Measurements from ENCODE around the gene BRSK2. TPM values are rescaled to one million over a fixed set of nuclear protein-coding genes. Genes with fewer than 3 reads are reported as not detected.
A peak's percentile ranks its signal among the peaks of the same experiment; 100 is the strongest.

The BRSK2 gene
- total RNA-seq, 1 donor from 2014 or later, result 59.9 TPM

DNA sequence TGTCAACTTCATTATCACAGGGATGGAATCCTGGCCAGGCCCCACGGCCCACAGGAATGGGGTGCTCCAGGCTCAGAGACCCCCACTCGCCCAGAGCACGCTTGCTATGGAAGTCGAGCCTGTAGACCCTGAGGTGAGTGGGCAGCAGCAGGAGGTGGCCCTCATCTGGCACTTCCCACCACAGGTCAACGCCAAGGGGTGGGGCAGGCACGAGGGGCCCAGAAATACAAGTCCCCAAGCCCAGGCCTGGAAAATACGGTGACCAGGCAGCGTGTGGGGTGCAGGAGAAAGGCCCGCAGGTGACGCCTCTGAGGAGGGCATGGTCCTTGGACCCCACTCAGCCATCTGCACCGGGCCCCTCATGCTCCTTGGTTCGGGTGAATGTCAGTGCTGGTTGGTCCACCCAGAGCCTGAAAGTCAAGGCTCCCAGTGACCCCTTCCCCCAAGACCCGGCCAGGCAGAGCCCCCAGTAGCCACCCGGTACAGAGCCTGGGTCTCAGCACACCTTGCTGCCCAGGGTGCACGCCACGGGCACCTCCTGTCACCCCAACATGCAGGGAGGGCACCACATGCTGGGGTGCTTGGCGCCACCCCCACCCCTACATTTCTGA, 94.4 kb downstream of the BRSK2 start:
- no peaks in the 10 kb centered on the region for H3K27me3 Mint-ChIP-seq (ENCODE audit: low read depth)
- H3K4me1 Mint-ChIP-seq, result peaks cover under 1% of the 10 kb centered on the region
- no peak overlapping the region for H3K4me3 Mint-ChIP-seq
- H3K36me3 Mint-ChIP-seq (ENCODE audit: low read depth), result no peaks in the 10 kb centered on the region
- H3K27ac Mint-ChIP-seq (ENCODE audit: unreplicated experiment), result no peak overlapping the region
- DNase-seq (ENCODE audit: low read depth, low spot score), result no peak
- H3K9me3 Mint-ChIP-seq, result no peaks in the 10 kb centered on the region
- TF ChIP-seq, protein P1, sequence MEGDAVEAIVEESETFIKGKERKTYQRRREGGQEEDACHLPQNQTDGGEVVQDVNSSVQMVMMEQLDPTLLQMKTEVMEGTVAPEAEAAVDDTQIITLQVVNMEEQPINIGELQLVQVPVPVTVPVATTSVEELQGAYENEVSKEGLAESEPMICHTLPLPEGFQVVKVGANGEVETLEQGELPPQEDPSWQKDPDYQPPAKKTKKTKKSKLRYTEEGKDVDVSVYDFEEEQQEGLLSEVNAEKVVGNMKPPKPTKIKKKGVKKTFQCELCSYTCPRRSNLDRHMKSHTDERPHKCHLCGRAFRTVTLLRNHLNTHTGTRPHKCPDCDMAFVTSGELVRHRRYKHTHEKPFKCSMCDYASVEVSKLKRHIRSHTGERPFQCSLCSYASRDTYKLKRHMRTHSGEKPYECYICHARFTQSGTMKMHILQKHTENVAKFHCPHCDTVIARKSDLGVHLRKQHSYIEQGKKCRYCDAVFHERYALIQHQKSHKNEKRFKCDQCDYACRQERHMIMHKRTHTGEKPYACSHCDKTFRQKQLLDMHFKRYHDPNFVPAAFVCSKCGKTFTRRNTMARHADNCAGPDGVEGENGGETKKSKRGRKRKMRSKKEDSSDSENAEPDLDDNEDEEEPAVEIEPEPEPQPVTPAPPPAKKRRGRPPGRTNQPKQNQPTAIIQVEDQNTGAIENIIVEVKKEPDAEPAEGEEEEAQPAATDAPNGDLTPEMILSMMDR (conservative IDR thresholded peaks at IDR 0.05), result no peak

GRCh38 chr11:1484695-1485503, 95.2 kb downstream of the BRSK2 start:
- no peak for DNase-seq (ENCODE audit: low read depth, low spot score)
- Mint-ChIP-seq H3K27me3 (ENCODE audit: low read depth) (no peaks in the 10 kb centered on the region), H3K27ac (ENCODE audit: unreplicated experiment) (peak overlapping the region; percentile 71), H3K4me3 (no peak overlapping the region), H3K4me1 (peaks cover 6% of the 10 kb centered on the region), H3K36me3 (ENCODE audit: low read depth) (no peaks in the 10 kb centered on the region), H3K9me3 (no peaks in the 10 kb centered on the region)
- TF ChIP-seq, protein P1 (conservative IDR thresholded peaks at IDR 0.05), result no peak

DNA sequence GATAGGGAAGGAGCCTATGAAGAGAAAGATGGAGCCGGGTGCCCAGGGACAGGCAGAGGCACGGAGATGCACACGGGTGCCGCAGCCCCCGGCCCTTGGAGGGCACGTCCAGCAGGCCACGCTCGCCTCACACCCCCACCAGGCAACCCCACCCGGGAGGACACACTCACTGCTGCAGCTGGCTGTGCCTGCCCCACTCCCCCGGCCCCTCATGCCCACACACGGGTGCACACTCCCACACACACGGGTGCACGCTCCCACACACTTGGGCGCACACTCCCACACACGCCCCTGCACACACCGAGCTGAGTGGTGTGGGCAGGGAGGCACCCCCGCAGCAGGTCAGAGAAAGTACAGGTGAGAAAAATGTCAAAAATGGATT, 95.8 kb downstream of the BRSK2 start:
- peaks cover 6% of the 10 kb centered on the region for H3K4me1 Mint-ChIP-seq
- H3K9me3 Mint-ChIP-seq, result no peaks in the 10 kb centered on the region
- H3K4me3 Mint-ChIP-seq, result no peak overlapping the region
- H3K36me3 Mint-ChIP-seq (ENCODE audit: low read depth), result no peaks in the 10 kb centered on the region
- TF ChIP-seq, protein P1 (conservative IDR thresholded peaks at IDR 0.05), result no peak
- no peaks in the 10 kb centered on the region for H3K27me3 Mint-ChIP-seq (ENCODE audit: low read depth)
- H3K27ac Mint-ChIP-seq (ENCODE audit: unreplicated experiment), result no peak overlapping the region
- no peak for DNase-seq (ENCODE audit: low read depth, low spot score)

DNA sequence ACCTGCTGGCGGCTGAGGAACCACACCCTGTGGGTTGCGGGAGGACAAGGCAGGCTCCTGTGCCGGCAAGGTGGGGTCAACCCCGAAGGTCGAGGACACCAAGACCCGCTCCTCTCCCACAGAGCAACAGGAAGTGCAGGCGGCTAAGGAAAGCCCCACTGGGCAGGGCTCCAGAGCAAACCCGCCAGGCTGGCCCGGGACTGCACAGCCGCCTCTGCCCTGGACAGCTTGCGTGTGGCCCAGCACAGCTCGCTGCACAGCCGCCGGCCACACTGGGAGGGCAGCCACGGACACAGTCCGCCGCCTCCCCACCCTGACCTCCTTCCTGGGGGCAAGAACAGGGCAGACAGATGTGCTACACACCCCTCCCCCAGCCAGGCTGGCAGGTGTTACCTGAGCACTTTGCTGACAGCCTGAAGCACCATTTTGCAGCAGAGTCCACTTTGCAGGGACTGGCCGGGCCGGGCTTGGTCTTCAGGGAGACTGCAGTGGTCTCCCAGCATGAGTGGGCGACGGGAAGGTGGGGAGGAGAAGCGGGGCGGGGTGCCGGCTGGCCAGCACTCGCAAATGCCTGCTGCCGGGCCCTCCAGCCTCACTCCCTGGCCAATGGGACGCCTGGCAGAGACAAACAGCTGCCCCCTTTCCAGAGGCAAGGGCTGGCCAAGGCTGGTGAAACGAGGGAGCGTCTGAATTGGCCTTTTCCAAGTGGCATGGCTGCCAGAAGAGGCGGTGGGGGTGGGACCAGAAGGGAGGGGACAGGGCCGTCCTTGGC, 96.5 kb downstream of the BRSK2 start, which contains the start of gene MOB2:
Gene MOB2 (minus strand): TSS at position 726 of the 772 bp plus-strand sequence. CDS start 223 bp downstream, at position 503.
- TF ChIP-seq, protein P1 (conservative IDR thresholded peaks at IDR 0.05), result no peak
- no peak for DNase-seq (ENCODE audit: low read depth, low spot score)
- Mint-ChIP-seq H3K36me3 (ENCODE audit: low read depth) (no peaks in the 10 kb centered on the region), H3K27me3 (ENCODE audit: low read depth) (no peaks in the 10 kb centered on the region), H3K9me3 (no peaks in the 10 kb centered on the region), H3K4me3 (no peak within 1 kb of the TSS), H3K27ac (ENCODE audit: unreplicated experiment) (no peak within 1 kb of the TSS), H3K4me1 (peaks cover 6% of the 10 kb centered on the region)

GRCh38 chr11:1487091-1487850, 97.5 kb downstream of the BRSK2 start:
- Mint-ChIP-seq H3K36me3 (ENCODE audit: low read depth) (no peaks in the 10 kb centered on the region), H3K9me3 (no peaks in the 10 kb centered on the region), H3K4me1 (peaks cover 6% of the 10 kb centered on the region), H3K27ac (ENCODE audit: unreplicated experiment) (no peak overlapping the region), H3K4me3 (no peak overlapping the region), H3K27me3 (ENCODE audit: low read depth) (no peaks in the 10 kb centered on the region)
- no peak for DNase-seq (ENCODE audit: low read depth, low spot score)
- TF ChIP-seq, protein P1 (conservative IDR thresholded peaks at IDR 0.05), result no peak
